T-helper 2 cell (primary cell): ENCODE data around the gene OSCP1.

Source experiments
- DNase-seq, 5 experiments: peaks; one replicate each; pipeline versions ENCODE4 v3.0.0 to v3.0.0-alpha.2; 2012 to 2022

OSCP1 gene

DNA sequence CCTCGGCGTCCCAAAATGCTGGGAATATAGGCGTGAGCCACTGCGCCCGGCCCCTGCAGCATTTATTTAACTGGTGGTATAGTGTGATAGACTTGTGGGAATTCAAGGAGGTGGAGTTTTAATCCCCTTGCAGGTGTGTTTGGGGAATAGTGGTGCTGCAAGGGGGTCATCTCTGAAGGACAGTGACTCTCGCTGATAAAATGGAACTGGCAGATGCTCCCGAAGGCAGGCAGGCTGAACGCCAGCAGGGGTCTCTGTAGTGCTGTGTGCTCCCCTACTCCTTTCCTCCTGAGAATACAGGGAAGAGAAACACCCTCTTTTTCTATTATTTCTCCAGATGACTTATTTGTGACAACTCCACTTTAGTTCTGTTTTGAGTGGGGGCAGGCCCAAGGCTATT is 4.0 kb downstream of the OSCP1 start:
- peak in 1 of 5 experiments; percentile 23 for DNase-seq

DNA sequence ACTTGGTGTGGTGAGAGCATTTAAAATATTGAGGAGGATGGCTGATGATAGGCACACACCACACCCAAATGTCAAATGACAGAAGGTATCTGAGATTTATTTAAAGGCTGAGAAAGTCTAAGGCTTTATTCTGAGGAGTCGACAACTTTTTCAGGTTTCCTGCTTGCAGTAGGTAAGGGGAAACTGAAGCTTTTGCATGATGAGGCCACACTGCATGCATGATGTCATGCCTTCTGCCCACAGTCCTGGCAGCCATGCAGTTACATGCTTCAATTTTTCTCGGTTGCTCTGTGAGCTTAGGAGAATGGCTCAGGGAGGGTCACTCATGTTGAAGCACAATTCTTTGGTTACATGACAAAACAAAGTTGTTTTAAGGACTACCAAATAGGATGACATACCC is 7.0 kb downstream of the OSCP1 start:
- no peak for DNase-seq

DNA sequence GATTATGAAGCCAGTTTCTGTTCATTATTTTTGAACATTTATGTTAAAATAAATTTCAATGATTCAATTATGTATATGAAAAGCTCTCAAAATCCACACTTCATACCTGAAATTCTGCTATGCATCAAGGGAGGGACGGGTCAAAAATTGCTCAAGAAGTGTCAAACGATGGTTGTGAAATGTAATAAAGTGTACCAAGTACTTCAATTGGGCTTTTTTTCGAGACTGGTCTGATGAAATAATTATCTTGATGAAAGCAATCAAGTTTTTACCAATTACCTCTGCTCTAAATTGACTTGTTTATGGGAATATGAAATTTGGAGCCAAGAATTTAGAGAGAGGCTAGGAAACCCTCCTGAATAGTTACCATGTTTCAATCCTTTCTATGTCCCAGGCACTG is 7.9 kb downstream of the OSCP1 start:
- no peak for DNase-seq

DNA sequence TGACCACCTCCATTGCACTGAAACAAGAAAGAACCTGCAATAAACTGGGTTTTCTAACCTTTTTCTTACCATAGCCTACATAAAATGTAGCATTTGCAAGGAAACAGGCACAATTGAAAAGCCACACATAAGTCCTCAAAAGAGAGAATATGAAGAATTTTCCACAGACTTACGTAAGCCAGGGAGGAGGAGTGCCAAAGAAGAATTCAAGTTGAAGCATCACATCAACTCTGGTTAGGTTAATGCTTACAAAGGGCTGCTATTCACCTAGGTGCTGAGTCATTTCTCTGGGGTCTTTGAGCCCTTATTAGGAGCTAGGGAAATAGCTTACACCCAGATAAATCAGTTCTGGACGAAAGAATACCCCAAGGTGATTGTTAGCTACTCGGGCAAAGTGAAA is 9.6 kb downstream of the OSCP1 start:
- no peak for DNase-seq

DNA sequence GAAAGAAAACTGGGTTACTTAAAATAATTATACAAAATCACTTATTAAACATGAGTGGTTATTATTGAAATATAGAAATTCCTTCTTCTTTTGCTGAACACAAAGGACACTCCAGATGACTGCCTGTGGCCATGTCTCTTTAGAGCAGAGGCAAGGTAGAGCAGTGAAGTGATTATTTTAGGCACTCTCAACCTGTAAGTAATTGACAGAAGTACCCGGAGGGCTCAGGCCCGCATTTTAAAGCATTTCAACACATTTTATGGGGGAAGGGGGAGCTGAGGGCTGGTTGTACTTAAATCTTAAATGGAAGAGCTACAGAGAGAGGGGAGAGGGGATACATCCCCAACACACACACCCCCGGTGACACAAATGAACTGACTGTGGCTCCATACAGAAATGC is 10.2 kb downstream of the OSCP1 start:
- DNase-seq, result no peak

DNA sequence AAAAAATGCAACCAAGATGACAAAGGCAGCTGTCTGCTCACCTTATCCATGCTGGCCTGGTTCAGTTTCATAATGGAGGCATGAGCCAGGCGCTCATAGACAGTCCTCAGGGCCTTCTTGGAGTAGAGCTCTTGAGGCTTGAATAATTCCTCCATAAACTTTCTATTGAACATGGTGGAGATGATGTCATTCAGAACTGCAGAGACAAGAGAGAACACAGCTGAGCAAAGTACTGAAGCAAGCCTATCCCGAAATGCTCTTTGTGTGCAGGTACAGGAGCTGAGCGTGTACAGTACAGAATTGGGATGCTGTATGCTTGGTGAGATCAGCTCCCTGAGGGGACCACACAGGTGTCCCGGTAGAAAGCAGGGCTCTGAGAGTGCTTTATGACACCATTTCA is 11.5 kb downstream of the OSCP1 start:
- no peak for DNase-seq

DNA sequence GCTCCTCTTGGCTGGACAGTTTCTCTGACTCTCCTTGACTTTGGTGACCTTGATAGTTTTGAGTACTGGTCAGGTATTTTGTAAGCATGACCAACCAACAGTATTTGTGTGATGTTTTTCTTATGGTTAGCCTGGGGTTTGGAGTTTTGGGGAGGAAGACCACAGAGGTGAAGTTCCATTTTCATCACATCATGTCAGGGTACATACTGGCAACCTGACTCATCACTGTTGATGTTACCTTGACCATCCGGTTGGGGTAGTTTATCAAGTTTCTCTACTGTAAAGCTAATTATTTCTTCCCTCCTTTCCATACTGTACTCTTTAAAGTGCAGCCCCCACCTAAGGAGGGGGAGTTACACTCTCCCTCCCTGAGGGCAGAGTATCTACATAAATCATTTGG is 13.4 kb downstream of the OSCP1 start:
- no peak for DNase-seq

DNA sequence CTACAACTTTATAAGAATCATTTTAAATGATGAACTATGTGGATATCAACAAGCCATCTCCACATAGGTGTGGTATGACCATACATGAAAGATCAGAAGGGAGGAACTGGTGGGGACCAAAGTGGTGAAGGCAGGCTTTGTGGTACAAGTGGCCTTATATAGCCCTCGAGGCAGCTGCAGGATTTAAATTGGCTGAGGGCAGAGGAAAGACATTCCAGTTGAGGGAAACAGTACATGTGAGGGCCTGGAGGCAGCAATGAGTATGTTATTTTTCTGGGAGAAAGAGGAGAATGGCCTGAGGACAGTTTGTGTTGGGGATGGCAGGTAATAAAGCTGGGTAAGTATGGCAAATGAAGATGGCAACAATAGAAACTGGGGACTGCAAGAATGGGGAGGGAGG is 17.1 kb downstream of the OSCP1 start:
- no peak for DNase-seq

DNA sequence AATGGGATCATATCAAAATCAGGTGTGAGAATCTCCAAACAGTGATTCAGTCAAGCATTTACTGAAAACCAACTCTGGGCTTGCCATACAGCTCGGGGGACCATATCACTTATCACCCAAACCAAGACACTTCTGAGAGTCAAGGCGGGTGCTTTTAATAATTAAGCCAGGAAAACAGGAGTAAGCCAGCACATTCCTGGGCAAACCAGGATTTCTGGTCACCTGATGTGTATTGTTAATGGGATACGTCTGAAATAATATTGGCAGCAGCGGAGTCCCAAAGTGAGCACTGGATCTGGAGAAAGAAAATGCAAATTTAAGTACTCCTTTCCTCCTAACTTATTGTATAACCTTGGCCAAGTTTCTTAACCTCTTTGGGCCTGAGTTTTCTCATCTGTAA is 17.6 kb downstream of the OSCP1 start:
- no peak for DNase-seq

DNA sequence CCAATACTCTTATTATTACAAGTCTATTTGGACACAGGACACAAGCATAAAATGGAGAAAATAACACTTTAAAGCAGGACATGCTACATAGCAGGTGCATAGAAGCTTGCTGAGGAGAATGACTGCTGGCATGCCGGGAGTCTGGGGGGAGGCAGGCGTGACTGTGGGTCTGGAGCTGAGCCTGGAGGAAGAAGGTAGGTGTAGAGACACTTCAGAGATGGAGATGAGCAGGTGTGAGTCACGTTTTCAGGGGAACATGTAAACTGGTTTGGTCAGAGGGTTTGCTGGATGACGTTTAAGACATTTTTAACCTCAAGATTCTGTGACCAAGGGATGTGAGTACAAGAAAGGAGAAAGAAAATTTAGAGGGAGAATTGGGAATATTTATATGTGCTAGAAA is 24.5 kb downstream of the OSCP1 start:
- DNase-seq, result no peak

DNA sequence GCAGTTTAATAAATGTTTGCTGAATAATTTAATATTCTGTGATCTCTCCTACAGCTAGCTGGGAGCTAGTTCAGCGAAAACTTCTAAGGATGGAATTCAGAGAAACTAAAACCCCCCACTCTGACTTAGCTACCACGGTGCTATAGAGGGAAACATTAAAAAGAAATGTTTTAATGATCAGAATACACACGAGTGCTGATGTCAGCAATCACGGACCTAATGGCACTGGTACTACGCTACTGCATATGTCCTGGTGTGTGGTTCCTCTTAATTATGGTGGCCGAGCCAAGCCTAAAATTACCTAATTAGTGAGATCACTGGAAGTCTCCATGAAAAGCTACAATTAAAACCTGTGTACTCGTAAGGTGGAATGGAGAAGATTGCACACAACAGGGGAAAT is 28.6 kb downstream of the OSCP1 start:
- no peak for DNase-seq

DNA sequence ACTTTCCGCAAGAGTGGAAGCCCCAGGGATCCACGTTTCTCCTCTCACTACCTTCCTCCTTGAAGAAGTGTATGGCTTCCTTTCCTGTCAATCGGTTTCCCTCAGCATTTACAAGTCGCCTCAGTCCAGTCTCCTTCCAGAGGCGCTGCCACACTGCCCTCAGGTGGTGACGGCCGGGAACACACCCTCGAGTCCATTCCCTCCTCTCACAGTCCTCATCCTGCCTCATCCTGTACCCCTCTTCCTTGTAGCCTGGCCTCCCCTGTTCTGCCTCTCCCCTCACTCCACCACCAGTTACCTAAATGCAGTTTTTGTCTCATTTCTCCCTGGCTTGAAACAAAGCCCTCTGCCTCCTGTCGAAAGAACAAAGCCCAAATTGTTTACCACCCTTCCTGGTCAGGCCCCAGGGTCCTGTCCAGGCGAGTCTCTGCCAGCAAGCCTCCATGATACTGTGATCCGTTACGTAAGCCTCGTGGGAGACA is 29.4 kb downstream of the OSCP1 start:
- peak; percentile 70 to 91 (median 83) for DNase-seq

DNA sequence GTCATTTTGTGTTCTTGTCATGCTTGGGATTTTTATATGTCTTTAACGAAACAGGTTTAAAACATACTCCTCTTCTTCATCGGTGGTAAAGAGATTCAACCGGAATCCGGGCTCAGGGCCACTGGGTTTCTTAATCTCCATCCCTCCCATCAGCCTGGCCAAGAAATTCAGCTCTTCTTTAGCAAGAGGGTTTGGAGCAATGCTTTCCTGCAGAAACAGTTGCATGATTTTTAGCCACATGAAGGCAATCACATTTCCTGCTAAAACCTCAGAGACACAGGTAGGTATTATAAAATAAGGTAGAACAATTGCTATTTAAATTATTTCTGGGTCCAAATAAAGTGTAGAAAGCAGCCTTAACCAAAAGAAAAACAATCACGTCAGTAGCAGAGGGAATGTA is 29.8 kb downstream of the OSCP1 start:
- no peak for DNase-seq

DNA sequence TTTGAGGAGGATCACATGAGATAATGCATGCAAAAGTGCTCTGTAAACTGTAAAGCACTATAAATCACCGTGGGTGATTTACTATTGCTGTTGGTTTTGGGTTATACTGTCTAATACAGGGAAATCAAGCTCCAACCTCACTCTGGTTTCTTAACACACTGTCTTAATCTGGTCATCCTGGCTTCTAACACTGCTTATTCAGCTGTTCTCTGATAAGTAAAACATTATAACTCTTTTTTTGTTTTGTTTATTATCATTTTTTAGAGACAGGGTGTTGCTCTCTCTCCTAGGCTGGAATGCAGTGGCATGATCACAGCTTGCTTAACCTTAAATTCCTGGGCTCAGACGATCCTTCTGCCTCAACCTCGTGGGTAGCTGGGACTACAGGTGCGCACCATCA is 30.7 kb downstream of the OSCP1 start:
- no peak for DNase-seq

DNA sequence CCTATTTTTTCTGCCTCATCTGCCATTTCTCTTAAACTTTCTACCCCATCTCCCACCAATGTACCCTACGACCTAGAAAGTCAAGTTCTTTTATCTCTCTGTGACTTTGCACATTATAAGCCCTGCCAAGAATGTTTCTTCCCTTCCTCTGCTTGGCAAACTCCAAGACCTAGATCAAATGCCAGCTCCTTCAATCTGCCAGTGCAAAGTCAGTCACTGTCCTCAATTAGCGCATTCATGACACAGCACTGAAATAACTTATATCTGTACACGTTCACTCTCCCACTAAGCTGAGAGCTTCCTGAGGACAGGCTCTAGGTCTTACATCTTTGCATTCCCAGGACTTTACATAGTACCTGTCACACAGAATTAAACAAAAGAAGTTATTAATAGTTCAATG is 31.1 kb downstream of the OSCP1 start:
- no peak for DNase-seq

DNA sequence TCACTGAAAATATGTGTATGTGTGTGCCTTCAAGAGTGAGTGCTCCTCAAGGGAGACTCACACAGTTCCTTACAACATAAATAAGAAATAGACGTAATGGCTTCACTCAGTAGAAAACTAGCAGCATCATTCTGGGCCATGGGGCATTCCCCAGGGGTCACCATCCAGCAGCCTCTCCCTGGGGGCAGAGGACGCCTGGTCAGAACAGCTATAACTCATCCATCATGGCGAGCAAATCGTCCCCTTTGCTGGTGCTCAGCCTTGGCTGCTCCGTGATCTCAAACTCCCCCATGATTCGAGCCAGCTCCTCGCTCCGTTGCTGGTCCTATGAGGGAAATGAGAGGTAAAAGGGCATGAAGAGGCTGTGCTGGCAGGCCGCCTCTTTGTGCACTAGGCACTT is 32.3 kb downstream of the OSCP1 start:
- no peak for DNase-seq

DNA sequence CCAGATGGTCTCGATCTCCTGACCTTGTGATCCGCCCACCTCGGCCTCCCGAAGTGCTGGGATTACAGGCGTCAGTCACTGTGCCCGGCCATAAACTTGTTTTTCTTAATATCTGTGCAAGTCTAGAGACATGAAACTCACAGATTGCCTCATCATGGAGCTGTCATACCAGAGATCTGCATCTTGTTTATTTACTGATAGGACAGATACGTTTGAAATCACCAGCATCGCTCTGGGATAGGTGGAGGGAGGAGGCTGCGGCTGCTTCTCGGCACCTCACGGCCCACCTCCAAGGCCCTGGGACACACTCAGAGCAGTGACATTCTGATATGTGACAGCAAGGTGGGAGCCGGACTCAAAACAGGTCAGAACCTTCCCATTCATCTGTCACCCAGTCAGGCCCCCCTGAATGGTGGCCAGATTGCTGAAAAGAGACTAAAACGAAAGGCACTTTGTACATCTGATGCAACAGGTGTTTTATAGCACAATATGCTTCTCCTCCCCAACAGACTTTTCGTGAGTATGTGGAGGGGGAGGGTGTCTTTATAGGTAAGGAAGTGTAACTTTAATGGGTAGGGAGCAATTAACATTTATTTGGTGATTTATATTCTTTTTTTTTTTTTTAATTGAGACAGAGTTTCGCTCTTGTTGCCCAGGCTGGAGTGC is 34.5 kb downstream of the OSCP1 start:
- DNase-seq, result no peak

DNA sequence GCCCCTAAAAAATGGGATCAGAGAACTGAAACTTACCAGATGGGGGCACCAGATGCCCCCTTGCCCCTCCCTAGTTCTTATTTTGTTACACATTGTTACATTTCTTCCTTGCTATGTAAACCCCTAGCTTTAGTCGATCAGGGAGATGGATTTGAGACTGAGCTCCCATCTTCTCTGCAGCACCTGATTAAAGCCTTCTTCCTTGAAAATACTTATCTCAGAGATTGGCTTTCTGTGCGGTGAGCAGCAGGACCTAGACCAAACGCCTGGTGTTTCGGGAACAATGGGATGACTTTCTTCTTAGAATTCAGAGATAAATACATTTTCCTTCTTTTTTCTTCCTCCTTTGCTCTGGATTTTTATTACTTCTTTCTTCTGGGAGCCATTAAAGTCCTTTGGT is 35.9 kb downstream of the OSCP1 start:
- DNase-seq, result no peak

DNA sequence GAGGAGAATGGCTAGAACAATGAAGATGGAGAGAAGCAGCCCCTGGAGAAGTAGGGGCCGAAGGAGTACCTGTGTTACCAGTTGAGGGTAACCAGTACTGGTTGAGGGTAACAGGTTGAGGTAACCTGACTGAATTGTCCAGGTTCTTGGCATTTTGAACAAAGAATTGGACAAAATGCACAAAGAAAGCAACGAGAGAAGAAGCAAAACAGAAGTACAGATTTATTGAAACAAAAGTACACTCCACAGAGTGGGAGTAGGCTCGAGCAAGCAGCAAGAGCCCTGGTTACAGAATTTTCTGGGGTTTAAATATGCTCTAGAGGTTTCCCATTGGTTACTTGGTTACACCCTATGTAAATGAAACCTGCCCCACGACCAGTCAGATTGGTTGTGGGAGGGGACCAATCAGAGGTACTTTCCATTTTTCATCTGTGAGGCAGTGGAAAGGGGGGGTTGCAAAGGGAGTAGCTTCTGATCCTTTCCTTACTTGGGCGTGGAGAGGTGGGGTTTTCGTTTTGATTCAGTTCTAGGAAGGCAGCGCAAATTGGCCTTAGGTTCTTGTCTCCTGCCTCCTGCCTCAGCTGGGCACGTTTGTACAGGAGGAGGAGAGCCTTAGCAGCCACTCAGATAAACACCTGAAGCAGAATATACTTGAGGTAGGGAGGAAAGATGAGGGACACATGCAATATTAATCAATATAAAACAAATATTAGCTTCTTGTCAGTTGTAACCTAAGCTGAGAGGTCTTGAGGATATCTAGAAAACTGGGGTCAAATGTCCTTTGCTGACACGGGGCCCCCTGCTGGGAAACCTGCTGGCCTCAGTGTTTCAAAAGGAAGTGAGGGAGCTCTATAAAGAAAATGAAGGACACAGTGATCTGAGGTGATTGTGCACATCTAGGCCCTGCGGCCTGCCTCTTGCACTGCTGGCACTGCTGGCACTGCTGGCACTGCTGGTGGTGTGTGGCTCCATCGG is 38.3 kb downstream of the OSCP1 start:
- DNase-seq, result peak in 3 of 5 experiments; percentile 8 to 74 (median 22)

DNA sequence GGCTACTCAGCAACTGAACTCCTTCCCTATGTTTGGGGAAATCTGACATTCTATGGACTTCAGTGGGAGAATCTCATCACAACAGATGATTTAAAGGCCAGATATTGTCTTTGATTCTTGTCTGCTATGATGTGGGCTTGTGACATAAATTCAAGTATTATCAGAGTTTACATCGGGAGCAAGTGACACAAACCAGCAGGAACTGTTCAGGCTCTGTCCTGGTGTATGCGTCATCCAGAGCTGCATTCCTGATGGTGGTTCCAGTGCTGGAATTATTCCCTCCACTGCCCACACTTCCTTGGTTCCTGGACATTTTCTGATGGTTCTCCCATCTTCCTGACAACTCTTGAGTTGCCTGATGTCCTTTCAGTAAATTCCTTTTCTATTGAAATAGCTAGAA is 41.8 kb downstream of the OSCP1 start:
- DNase-seq, result no peak

DNA sequence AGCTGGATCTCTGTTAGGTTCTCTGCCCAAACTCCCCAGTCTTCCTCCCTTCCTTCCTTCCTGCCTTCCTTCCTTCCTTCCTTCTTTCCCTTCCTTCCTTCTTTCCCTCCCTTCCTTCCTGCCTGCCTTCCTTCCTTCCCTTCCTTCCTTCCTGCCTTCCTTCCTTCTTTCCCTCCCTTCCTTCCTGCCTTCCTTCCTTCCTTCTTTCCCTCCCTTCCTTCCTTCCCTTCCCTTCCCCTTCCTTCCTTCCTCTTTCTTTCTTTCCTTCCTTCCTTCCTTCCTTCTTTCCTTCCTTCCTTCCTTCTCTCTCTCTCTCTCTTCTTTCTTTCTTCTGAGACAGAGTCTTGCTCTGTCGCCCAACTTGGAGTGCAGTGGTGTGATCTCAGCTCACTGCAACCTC is 43.8 kb downstream of the OSCP1 start:
- no peak for DNase-seq

DNA sequence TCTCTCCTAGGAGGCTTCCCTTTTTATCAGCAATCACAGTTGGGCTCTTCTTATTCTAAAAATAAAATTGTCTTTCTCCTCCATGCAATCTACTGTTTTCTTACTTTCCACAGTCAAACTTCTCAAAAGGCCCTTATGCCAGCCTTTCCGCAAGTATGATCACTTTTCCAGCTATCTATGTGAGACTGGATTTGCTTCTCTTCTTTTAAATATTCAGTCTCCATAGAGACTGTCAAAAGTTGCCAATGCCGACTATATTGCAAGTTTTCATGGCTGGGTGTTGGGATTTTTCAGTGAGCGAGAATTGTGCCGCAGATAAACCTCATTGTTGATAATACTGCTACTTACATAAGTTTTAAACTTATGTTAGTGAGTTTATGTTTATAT is 47.8 kb downstream of the OSCP1 start:
- no peak for DNase-seq

DNA sequence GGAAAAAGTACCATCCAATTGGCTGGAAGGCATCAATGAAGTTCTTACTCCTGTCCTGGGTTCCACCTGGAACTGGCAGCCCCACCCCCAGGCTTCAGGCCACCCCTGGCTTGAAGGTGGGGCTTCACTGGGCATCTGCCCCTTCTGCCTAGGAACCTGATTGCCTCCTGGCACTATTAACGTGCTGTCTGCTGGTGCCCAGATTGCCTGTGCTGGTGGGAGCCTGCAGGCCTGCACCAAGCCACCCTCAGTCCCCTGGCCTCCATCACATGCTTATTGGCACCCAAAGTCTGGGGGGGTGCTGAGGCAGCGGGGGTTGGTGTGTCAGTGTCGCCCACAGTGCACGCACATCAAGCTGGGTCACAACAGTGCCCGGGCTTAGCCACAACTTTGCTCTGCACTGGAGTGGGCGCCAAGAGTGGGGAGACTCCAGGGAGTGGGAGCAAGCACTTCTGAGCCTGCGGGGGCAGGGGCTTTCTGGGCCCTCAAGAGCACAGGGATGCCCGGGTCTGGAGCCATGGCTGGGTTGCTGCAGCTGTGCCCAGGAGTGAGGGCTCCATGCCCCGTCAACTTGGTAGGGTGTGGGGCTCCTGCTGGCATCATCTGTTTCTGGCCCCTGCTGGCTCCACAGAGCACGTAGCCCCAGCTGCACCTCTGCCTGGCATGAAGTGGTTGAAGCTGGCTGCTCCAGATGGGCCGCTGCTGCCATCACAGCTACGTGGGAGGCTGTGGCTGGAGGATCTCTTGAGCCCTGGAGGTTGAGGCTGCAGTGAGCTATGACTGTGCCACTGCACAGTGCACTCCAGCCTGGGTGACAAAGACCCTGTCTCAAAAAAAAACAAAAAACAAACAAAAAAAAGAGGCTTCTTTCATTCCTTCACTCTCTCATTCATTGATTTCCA is 48.4 kb downstream of the OSCP1 start:
- DNase-seq, result no peak
